HEK293 (cell line): Measurements from ENCODE around the gene CPB2.

ENCODE experiments used
- CTCF ChIA-PET: fragments of 350-600 bp; formaldehyde crosslinking; extraction: SDS; loops from one replicate; lab custom pipeline; 2021; ENCODE audit warnings: antibody characterized with exemption; lab: Yijun Ruan, JAX
- POLR2A ChIA-PET: fragments of 300-600 bp; formaldehyde crosslinking; extraction: SDS; loops from one replicate; lab custom pipeline; 2020; ENCODE audit warnings: antibody characterized with exemption, inconsistent platforms; lab: Yijun Ruan, JAX
- H3K27ac ChIP-seq: fragments of 200-500 bp; sonication (Bioruptor generic); 2 replicates; pipeline ENCODE4 v1.5.1; 2014; ENCODE audit warnings: low read depth, low read length, control low read depth, inconsistent platforms; ENCODE audit errors: extremely low read depth
- H3K36me3 ChIP-seq, 2 experiments: fragments of 200-500 bp in 1 of 2; sonication (Bioruptor generic) in 1 of 2; 1 replicate in 1 of 2; 2 replicates in 1 of 2; pipeline ENCODE4 v1.5.1; 2014 to 2017; ENCODE audit warnings: inconsistent platforms in 2 of 2, low read length in 2 of 2; ENCODE audit not compliant: control insufficient read depth in 2 of 2, insufficient read depth in 1 of 2
- H3K4me1 ChIP-seq: fragments of 200-500 bp; sonication (Bioruptor generic); 2 replicates; pipeline ENCODE4 v1.5.1; 2014; ENCODE audit warnings: mild to moderate bottlenecking, low read length, inconsistent platforms; ENCODE audit not compliant: control insufficient read depth, insufficient read depth
- H3K4me3 ChIP-seq: 2 replicates; pipeline ENCODE4 v1.5.1; 2011; ENCODE audit warnings: low read depth, mild to moderate bottlenecking, control low read depth, low read length, moderate library complexity
- H3K9me3 ChIP-seq: fragments of 200-500 bp; sonication (Bioruptor generic); 2 replicates; pipeline ENCODE4 v1.5.1; 2014; ENCODE audit warnings: low read depth, low read length, inconsistent platforms; ENCODE audit not compliant: control insufficient read depth, insufficient read depth
- CTCF ChIP-seq: fragments of 450-650 bp; formaldehyde crosslinking; IDR thresholded peaks from 2 replicates; pipeline ENCODE4 v1.5.1; 2016; ENCODE audit warnings: missing biosample characterization, missing genetic modification characterization
- FEZF1 ChIP-seq: fragments of 450-650 bp; formaldehyde crosslinking; IDR thresholded peaks from 2 replicates; pipeline ENCODE4 v1.5.1; 2016; ENCODE audit warnings: missing biosample characterization, missing genetic modification characterization
- GLIS1 ChIP-seq: fragments of 450-650 bp; formaldehyde crosslinking; IDR thresholded peaks from 2 replicates; pipeline ENCODE4 v1.5.1; 2016; ENCODE audit warnings: missing biosample characterization, missing genetic modification characterization
- GLIS2 ChIP-seq: fragments of 450-650 bp; formaldehyde crosslinking; IDR thresholded peaks from 2 replicates; pipeline ENCODE4 v1.5.1; 2016; ENCODE audit warnings: missing biosample characterization, missing genetic modification characterization
- KLF17 ChIP-seq: fragments of 450-650 bp; formaldehyde crosslinking; IDR thresholded peaks from 2 replicates; pipeline ENCODE4 v1.5.1; 2016; ENCODE audit warnings: missing biosample characterization, missing genetic modification characterization
- REPIN1 ChIP-seq: fragments of 450-650 bp; formaldehyde crosslinking; IDR thresholded peaks from 2 replicates; pipeline ENCODE4 v1.5.1; 2017; ENCODE audit warnings: missing biosample characterization, missing genetic modification characterization, low read depth
- SCRT1 ChIP-seq: fragments of 450-650 bp; formaldehyde crosslinking; IDR thresholded peaks from 2 replicates; pipeline ENCODE4 v1.5.1; 2016; ENCODE audit warnings: missing biosample characterization, missing genetic modification characterization, borderline replicate concordance
- WT1 ChIP-seq: fragments of 450-650 bp; formaldehyde crosslinking; IDR thresholded peaks from 2 replicates; pipeline ENCODE4 v1.5.1; 2016; ENCODE audit warnings: missing biosample characterization, missing genetic modification characterization
- ZBTB17 ChIP-seq: fragments of 450-650 bp; formaldehyde crosslinking; IDR thresholded peaks from 2 replicates; pipeline ENCODE4 v1.5.1; 2016; ENCODE audit warnings: missing biosample characterization, missing genetic modification characterization
- ZEB2 ChIP-seq: fragments of 450-650 bp; formaldehyde crosslinking; IDR thresholded peaks from 2 replicates; pipeline ENCODE4 v1.5.1; 2016; ENCODE audit warnings: missing biosample characterization, missing genetic modification characterization
- ZNF221 ChIP-seq: fragments of 450-650 bp; formaldehyde crosslinking; IDR thresholded peaks from 2 replicates; pipeline ENCODE4 v1.5.1; 2017; ENCODE audit warnings: missing biosample characterization, missing genetic modification characterization, borderline replicate concordance
- ZNF23 ChIP-seq: fragments of 450-650 bp; formaldehyde crosslinking; IDR thresholded peaks from 2 replicates; pipeline ENCODE4 v1.5.1; 2016; ENCODE audit warnings: missing biosample characterization, missing genetic modification characterization, borderline replicate concordance
- ZNF324 ChIP-seq: fragments of 450-650 bp; formaldehyde crosslinking; IDR thresholded peaks from 2 replicates; pipeline ENCODE4 v1.5.1; 2016; ENCODE audit warnings: missing biosample characterization, missing genetic modification characterization
- ZNF366 ChIP-seq: fragments of 450-650 bp; formaldehyde crosslinking; conservative IDR thresholded peaks from 2 replicates; pipeline ENCODE4 v1.5.1; 2016; ENCODE audit warnings: missing biosample characterization, missing genetic modification characterization
- ZNF449 ChIP-seq: fragments of 450-650 bp; formaldehyde crosslinking; IDR thresholded peaks from 2 replicates; pipeline ENCODE4 v1.5.1; 2017; ENCODE audit warnings: missing biosample characterization, mild to moderate bottlenecking, missing genetic modification characterization, moderate library complexity
- ZNF513 ChIP-seq: fragments of 450-650 bp; IDR thresholded peaks from 2 replicates; pipeline ENCODE4 v1.5.1; 2018; ENCODE audit warnings: missing biosample characterization, missing genetic modification characterization
- ZNF555 ChIP-seq: fragments of 450-650 bp; formaldehyde crosslinking; conservative IDR thresholded peaks from 2 replicates; pipeline ENCODE4 v1.5.1; 2017; ENCODE audit warnings: missing biosample characterization, mild to moderate bottlenecking, missing genetic modification characterization, inconsistent platforms
- ZNF558 ChIP-seq: fragments of 450-650 bp; formaldehyde crosslinking; IDR thresholded peaks from 2 replicates; pipeline ENCODE4 v1.5.1; 2016; ENCODE audit warnings: missing biosample characterization, missing genetic modification characterization
- TF ChIP-seq, protein P1 (sequence below): fragments of 450-650 bp; formaldehyde crosslinking; IDR thresholded peaks from 2 replicates; pipeline ENCODE4 v1.5.1; 2016; ENCODE audit warnings: missing biosample characterization, missing genetic modification characterization
- TF ChIP-seq, protein P2 (sequence below): fragments of 450-650 bp; formaldehyde crosslinking; IDR thresholded peaks from 2 replicates; pipeline ENCODE4 v1.5.1; 2016; ENCODE audit warnings: missing biosample characterization, missing genetic modification characterization
- TF ChIP-seq, protein P3 (sequence below): fragments of 450-650 bp; formaldehyde crosslinking; IDR thresholded peaks from 2 replicates; pipeline ENCODE4 v1.5.0; 2017; ENCODE audit warnings: missing biosample characterization, missing genetic modification characterization, borderline replicate concordance

CPB2 gene

GRCh38 chr13:46038296-46038695, 66.5 kb downstream of the CPB2 start (continued):
- TF ChIP-seq, protein P1, sequence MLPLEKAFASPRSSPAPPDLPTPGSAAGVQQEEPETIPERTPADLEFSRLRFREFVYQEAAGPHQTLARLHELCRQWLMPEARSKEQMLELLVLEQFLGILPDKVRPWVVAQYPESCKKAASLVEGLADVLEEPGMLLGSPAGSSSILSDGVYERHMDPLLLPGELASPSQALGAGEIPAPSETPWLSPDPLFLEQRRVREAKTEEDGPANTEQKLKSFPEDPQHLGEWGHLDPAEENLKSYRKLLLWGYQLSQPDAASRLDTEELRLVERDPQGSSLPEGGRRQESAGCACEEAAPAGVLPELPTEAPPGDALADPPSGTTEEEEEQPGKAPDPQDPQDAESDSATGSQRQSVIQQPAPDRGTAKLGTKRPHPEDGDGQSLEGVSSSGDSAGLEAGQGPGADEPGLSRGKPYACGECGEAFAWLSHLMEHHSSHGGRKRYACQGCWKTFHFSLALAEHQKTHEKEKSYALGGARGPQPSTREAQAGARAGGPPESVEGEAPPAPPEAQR (tag by site-specific recombination) = no peak
- TF ChIP-seq SCRT1 (tag by site-specific recombination) = no peak

DNA sequence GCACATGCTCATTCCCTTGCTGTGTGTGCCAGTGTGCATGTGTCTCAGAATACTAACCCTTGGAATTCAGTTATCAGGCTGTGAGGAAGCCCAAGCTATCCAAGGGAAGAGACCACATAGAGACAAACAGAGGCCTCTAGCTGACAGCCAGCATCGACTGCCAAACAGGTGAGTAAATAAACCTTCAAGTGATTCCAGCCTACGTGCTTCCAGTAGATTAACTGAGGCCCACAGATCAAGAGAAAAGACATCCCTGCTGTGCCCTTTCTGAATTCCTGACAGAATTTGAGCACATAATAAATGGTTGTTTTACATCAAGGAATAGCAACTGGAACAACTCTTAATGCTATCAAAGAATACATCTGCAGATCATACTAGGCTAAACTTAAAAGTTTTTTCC, 69.8 kb downstream of the CPB2 start:
- Histone ChIP-seq H3K4me1 (no peaks in the 10 kb centered on the region), H3K36me3 (peaks cover 0 to 34% of the 10 kb centered on the region in 2 experiments), H3K27ac (no peak overlapping the region), H3K4me3 (no peak overlapping the region), H3K9me3 (peaks cover 2% of the 10 kb centered on the region; the same call in 1 of the 2 replicates)
- TF ChIP-seq ZNF449 (tag by site-specific recombination) (no peak), ZBTB17 (tag by site-specific recombination) (no peak), CTCF (tag by site-specific recombination) (no peak), FEZF1 (tag by site-specific recombination) (no peak), ZEB2 (no peak), KLF17 (tag by site-specific recombination) (no peak), ZNF366 (tag by site-specific recombination) (no peak), GLIS1 (tag by site-specific recombination) (no peak), ZNF324 (tag by site-specific recombination) (no peak), ZNF513 (tag by site-specific recombination) (no peak), ZNF23 (tag by site-specific recombination) (no peak), GLIS2 (no peak), ZNF221 (tag by site-specific recombination) (no peak), WT1 (tag by site-specific recombination) (no peak), ZNF558 (tag by site-specific recombination) (no peak), REPIN1 (no peak), ZNF555 (tag by site-specific recombination) (no peak)
- TF ChIP-seq, protein P2, sequence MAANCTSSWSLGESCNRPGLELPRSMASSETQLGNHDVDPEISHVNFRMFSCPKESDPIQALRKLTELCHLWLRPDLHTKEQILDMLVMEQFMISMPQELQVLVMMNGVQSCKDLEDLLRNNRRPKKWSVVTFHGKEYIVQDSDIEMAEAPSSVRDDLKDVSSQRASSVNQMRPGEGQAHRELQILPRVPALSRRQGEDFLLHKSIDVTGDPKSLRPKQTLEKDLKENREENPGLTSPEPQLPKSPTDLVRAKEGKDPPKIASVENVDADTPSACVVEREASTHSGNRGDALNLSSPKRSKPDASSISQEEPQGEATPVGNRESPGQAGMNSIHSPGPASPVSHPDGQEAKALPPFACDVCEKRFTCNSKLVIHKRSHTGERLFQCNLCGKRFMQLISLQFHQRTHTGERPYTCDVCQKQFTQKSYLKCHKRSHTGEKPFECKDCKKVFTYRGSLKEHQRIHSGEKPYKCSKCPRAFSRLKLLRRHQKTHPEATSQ = no peak
- TF ChIP-seq, protein P3, sequence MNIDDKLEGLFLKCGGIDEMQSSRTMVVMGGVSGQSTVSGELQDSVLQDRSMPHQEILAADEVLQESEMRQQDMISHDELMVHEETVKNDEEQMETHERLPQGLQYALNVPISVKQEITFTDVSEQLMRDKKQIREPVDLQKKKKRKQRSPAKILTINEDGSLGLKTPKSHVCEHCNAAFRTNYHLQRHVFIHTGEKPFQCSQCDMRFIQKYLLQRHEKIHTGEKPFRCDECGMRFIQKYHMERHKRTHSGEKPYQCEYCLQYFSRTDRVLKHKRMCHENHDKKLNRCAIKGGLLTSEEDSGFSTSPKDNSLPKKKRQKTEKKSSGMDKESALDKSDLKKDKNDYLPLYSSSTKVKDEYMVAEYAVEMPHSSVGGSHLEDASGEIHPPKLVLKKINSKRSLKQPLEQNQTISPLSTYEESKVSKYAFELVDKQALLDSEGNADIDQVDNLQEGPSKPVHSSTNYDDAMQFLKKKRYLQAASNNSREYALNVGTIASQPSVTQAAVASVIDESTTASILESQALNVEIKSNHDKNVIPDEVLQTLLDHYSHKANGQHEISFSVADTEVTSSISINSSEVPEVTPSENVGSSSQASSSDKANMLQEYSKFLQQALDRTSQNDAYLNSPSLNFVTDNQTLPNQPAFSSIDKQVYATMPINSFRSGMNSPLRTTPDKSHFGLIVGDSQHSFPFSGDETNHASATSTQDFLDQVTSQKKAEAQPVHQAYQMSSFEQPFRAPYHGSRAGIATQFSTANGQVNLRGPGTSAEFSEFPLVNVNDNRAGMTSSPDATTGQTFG (tag by site-specific recombination) = no peak
- ChIA-PET CTCF (interaction anchor here (0.7 kb wide), 1 partner anchor 91 kb away, joined by 3 read pairs; no protein-coding TSS in a partner anchor), POLR2A (no interaction called here)
